IPS-20b (cell line): ENCODE results near the gene GALNT10.

Source experiments
- H3K27ac ChIP-seq: one replicate; pipeline ENCODE4 v1.5.1; 2013; ENCODE audit warnings: low read length
- H3K27me3 ChIP-seq: 2 replicates; pipeline ENCODE4 v1.6.1; 2013; ENCODE audit warnings: mild to moderate bottlenecking, low read length, inconsistent platforms; ENCODE audit not compliant: insufficient read depth
- H3K36me3 ChIP-seq: 2 replicates; pipeline ENCODE4 v1.6.1; 2013; ENCODE audit warnings: low read depth, mild to moderate bottlenecking, inconsistent platforms, low read length, moderate library complexity; ENCODE audit not compliant: insufficient read depth
- H3K4me1 ChIP-seq: 2 replicates; pipeline ENCODE4 v1.6.1; 2013; ENCODE audit warnings: mild to moderate bottlenecking, control low read depth, inconsistent platforms, low read length, moderate library complexity; ENCODE audit not compliant: insufficient read depth
- H3K4me3 ChIP-seq: 2 replicates; pipeline ENCODE4 v1.5.1; 2013; ENCODE audit warnings: mild to moderate bottlenecking, low read length, inconsistent platforms
- H3K9ac ChIP-seq: 2 replicates; pipeline ENCODE4 v1.6.1; 2013; ENCODE audit warnings: low read depth, mild to moderate bottlenecking, inconsistent platforms, low read length, moderate library complexity
- H3K9me3 ChIP-seq: 2 replicates; pipeline ENCODE4 v1.6.1; 2013; ENCODE audit warnings: mild to moderate bottlenecking, low read depth, low read length, inconsistent platforms; ENCODE audit not compliant: insufficient read depth

Gene GALNT10

DNA sequence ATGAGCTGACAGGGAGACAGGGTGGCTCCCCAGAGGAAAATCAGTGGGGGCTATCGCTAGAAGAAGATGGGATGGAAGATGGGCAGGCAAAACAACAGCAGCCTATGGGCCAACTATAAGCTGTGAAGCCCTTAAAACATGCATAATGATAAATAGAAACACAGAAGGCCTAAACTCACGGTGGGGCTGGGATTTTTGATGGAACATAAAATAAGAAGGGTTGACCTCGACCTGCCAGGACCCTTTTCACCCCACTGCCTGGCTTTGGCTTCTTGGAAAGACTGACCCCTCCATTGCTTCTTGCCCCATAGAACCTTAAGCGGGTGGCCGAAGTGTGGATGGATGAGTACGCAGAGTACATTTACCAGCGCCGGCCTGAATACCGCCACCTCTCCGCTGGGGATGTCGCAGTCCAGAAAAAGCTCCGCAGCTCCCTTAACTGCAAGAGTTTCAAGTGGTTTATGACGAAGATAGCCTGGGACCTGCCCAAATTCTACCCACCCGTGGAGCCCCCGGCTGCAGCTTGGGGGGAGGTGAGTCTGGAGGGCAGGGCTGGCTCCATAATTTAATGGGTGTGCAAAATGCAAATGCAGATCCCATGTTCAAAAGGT is 218.8 kb downstream of the GALNT10 start:
- no peak overlapping the region for H3K9ac ChIP-seq
- H3K27me3 ChIP-seq, result no peaks in the 10 kb centered on the region
- no peak overlapping the region for H3K27ac ChIP-seq
- H3K4me3 ChIP-seq, result no peak overlapping the region
- no peaks in the 10 kb centered on the region for H3K9me3 ChIP-seq
- H3K36me3 ChIP-seq, result no peaks in the 10 kb centered on the region
- H3K4me1 ChIP-seq, result no peaks in the 10 kb centered on the region; the same call in 1 of the 2 replicates

GRCh38 chr5:154410008-154410407 is 219.5 kb downstream of the GALNT10 start:
- no peaks in the 10 kb centered on the region for H3K36me3 ChIP-seq
- H3K27me3 ChIP-seq, result no peaks in the 10 kb centered on the region
- H3K9ac ChIP-seq, result no peak overlapping the region
- H3K4me1 ChIP-seq, result no peaks in the 10 kb centered on the region
- no peaks in the 10 kb centered on the region for H3K9me3 ChIP-seq
- H3K27ac ChIP-seq, result no peak overlapping the region
- no peak overlapping the region for H3K4me3 ChIP-seq

DNA sequence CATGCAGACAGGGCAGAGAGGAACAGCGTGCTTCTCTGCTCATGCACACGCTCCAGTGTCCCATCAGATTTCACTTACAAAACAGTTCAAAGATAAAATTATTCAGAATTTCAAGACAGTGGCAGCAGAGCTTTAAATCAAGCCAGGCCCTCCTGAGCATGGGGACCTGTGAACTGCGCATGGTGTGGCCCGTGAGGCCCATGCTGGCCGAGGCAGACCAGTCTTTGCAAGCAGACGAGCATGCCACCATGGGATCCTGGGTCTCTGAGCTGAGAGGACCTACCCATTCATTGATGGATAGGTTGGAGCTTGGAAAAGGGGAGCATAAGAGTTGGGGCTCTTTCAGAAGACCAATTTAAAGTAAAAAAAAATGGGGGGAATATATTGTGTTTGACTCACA is 220.3 kb downstream of the GALNT10 start:
- H3K9ac ChIP-seq, result no peak overlapping the region
- H3K4me3 ChIP-seq, result no peak overlapping the region
- no peak overlapping the region for H3K27ac ChIP-seq
- H3K27me3 ChIP-seq, result no peaks in the 10 kb centered on the region
- no peaks in the 10 kb centered on the region for H3K4me1 ChIP-seq
- H3K9me3 ChIP-seq, result no peaks in the 10 kb centered on the region
- no peaks in the 10 kb centered on the region for H3K36me3 ChIP-seq

DNA sequence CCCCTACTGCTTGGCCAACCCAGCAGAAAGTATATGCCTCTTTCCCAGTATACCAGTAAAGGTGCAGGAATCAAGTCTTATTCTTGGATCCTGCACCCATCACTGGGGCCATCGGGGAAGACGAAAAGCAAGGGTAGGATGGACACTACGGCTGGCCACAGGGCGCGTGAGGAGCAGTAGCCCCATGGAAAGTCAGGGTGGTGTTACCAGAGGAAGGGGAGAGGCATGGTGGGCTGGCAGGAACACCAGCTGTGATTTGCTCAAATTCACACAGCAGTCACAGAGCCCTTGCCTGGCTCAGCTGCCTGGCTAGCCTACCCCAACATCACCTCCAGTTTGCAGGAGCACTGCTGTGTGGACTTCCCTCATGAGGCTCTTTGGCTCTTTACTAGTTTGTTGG is 220.8 kb downstream of the GALNT10 start:
- H3K27me3 ChIP-seq, result no peaks in the 10 kb centered on the region
- no peaks in the 10 kb centered on the region for H3K9me3 ChIP-seq
- H3K27ac ChIP-seq, result no peak overlapping the region
- H3K9ac ChIP-seq, result no peak overlapping the region
- H3K4me1 ChIP-seq, result no peaks in the 10 kb centered on the region
- H3K4me3 ChIP-seq, result no peak overlapping the region
- no peaks in the 10 kb centered on the region for H3K36me3 ChIP-seq

GRCh38 chr5:154412316-154412715 is 221.8 kb downstream of the GALNT10 start:
- Histone ChIP-seq H3K36me3 (0 out of 2 replicates have a peak, but pooled peaks cover 4% of the 10 kb centered on the region), H3K4me3 (no peak overlapping the region)

GRCh38 chr5:154412925-154413324 is 222.4 kb downstream of the GALNT10 start:
- no peaks in the 10 kb centered on the region for H3K9me3 ChIP-seq
- no peak overlapping the region for H3K4me3 ChIP-seq
- H3K27ac ChIP-seq, result no peak overlapping the region
- H3K36me3 ChIP-seq, result 0 out of 2 replicates have a peak, but pooled peaks cover 4% of the 10 kb centered on the region
- H3K4me1 ChIP-seq, result no peaks in the 10 kb centered on the region
- no peak overlapping the region for H3K9ac ChIP-seq
- no peaks in the 10 kb centered on the region for H3K27me3 ChIP-seq

More at GRCh38 chr5:154412316-154412715, 221.8 kb downstream of the GALNT10 start:
- Histone ChIP-seq H3K27ac (no peak overlapping the region), H3K9ac (no peak overlapping the region), H3K4me1 (no peaks in the 10 kb centered on the region), H3K27me3 (no peaks in the 10 kb centered on the region), H3K9me3 (no peaks in the 10 kb centered on the region)

DNA sequence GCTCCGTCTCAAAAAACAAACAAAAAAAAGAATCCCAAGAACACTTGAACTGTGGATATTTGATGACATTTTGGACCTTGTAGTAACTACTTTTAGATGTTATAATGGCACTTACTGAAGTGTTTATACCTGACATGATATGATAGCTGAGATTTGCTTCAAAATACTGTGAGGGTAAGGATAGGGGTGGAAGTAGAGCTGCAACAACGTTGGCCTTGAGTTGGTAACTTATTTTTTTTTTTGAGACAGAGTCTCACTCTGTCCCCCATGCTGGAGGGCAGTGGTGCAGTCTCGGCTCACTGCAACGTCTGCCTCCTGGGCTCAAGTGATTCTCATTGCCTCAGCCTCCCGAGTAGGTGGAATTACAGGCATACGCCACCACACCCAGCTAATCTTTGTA is 224.6 kb downstream of the GALNT10 start:
- Histone ChIP-seq H3K4me3 (no peak overlapping the region), H3K9ac (no peak overlapping the region), H3K36me3 (0 out of 2 replicates have a peak, but pooled peaks cover 4% of the 10 kb centered on the region)

GRCh38 chr5:154418344-154418820 is 227.8 kb downstream of the GALNT10 start:
- no peaks in the 10 kb centered on the region for H3K27me3 ChIP-seq
- 0 out of 2 replicates have a peak, but pooled peaks cover 4% of the 10 kb centered on the region for H3K36me3 ChIP-seq
- H3K9me3 ChIP-seq, result no peaks in the 10 kb centered on the region
- H3K4me1 ChIP-seq, result peaks cover 4% of the 10 kb centered on the region; the same call in 1 of the 2 replicates
- no peak overlapping the region for H3K27ac ChIP-seq
- no peak overlapping the region for H3K9ac ChIP-seq
- H3K4me3 ChIP-seq, result no peak overlapping the region

More for the DNA sequence above, 224.6 kb downstream of the GALNT10 start:
- Histone ChIP-seq H3K27ac (no peak overlapping the region), H3K27me3 (no peaks in the 10 kb centered on the region), H3K4me1 (peaks cover 4% of the 10 kb centered on the region; the same call in 1 of the 2 replicates), H3K9me3 (no peaks in the 10 kb centered on the region)

DNA sequence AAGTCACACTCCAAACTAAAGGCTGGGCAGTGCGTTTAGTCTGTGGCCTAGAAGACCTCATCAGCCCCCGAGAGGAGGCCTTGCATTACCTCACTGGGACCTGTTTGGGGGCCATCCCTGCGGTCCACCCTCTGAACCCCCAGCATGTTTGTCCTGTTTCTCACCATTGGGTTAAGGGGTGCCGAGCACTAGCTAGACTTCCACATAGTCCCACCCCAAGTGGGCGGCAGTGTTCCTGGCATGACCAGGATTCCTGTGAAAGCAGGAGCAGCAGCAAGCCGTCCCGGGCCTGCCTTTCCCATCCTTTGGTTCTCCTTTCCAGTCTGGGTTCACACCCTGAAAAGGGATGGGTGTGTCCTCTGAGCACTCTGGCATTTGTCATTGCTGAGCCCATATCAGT is 228.7 kb downstream of the GALNT10 start:
- Histone ChIP-seq H3K9ac (no peak overlapping the region), H3K9me3 (no peaks in the 10 kb centered on the region), H3K27ac (no peak overlapping the region), H3K36me3 (0 out of 2 replicates have a peak, but pooled peaks cover 4% of the 10 kb centered on the region), H3K4me3 (no peak overlapping the region), H3K4me1 (peaks cover 4% of the 10 kb centered on the region; the same call in 1 of the 2 replicates), H3K27me3 (no peaks in the 10 kb centered on the region)

GRCh38 chr5:154421868-154422267 is 231.3 kb downstream of the GALNT10 start:
- H3K9me3 ChIP-seq, result no peaks in the 10 kb centered on the region
- H3K27me3 ChIP-seq, result no peaks in the 10 kb centered on the region
- 0 out of 2 replicates have a peak, but pooled peaks cover under 1% of the 10 kb centered on the region for H3K36me3 ChIP-seq
- H3K9ac ChIP-seq, result no peak overlapping the region
- H3K27ac ChIP-seq, result no peak overlapping the region
- peaks cover 4% of the 10 kb centered on the region; the same call in 1 of the 2 replicates for H3K4me1 ChIP-seq
- no peak overlapping the region for H3K4me3 ChIP-seq

GRCh38 chr5:154422298-154422697 is 231.8 kb downstream of the GALNT10 start:
- no peaks in the 10 kb centered on the region for H3K36me3 ChIP-seq
- H3K9me3 ChIP-seq, result no peaks in the 10 kb centered on the region
- H3K4me1 ChIP-seq, result peaks cover 4% of the 10 kb centered on the region; the same call in 1 of the 2 replicates
- H3K9ac ChIP-seq, result no peak overlapping the region
- no peak overlapping the region for H3K27ac ChIP-seq
- H3K27me3 ChIP-seq, result no peaks in the 10 kb centered on the region
- no peak overlapping the region for H3K4me3 ChIP-seq

GRCh38 chr5:154428208-154428607 is 237.7 kb downstream of the GALNT10 start:
- Histone ChIP-seq H3K9ac (no peak overlapping the region), H3K9me3 (no peaks in the 10 kb centered on the region), H3K27ac (no peak overlapping the region), H3K4me1 (no peaks in the 10 kb centered on the region), H3K27me3 (no peaks in the 10 kb centered on the region), H3K36me3 (no peaks in the 10 kb centered on the region), H3K4me3 (no peak overlapping the region)
